Activated CD8-positive, alpha-beta memory T cell treated with anti-CD3 and anti-CD28 coated beads for 4 hours (primary cell): ENCODE measurements around the gene OAF.
"Not testable (repeated sequence)": the region's sequence is repeated elsewhere in the genome, so short reads cannot be mapped to it uniquely, and the experiment has no call there.

Experiments
- DNase-seq, 2 donors: peaks; one replicate each; pipeline ENCODE4 v3.0.0-alpha.2; 2020; ENCODE audit warnings: low read depth in 2 of 2

Gene OAF

GRCh38 chr11:120270386-120270785 is 59.6 kb downstream of the OAF start:
- no peak for DNase-seq

GRCh38 chr11:120271672-120272071 is 60.8 kb downstream of the OAF start:
- DNase-seq: no peak

- DNase-seq: no peak
These were observed 61.5 kb downstream of the OAF start for GRCh38 chr11:120272303-120272702.

GRCh38 chr11:120273432-120273831 is 62.6 kb downstream of the OAF start:
- no peak for DNase-seq

- DNase-seq: not testable (repeated sequence)
These were observed 63.1 kb downstream of the OAF start for GRCh38 chr11:120273956-120274355.

GRCh38 chr11:120279502-120279901 is 68.7 kb downstream of the OAF start:
- no peak for DNase-seq
